SK-N-MC (cell line): ENCODE data around the gene CAPN2.

Experiments
- FOXP2 ChIP-seq: optimal IDR thresholded peaks from 2 replicates; pipeline ENCODE3; 2011; ENCODE audit warnings: mild to moderate bottlenecking, moderate library complexity; ENCODE audit not compliant: insufficient read depth; ENCODE audit errors: extremely low read length, control extremely low read depth
- POLR2AphosphoS5 ChIP-seq: IDR thresholded peaks from 2 replicates; pipeline ENCODE4 v1.6.1; 2012; ENCODE audit warnings: mild to moderate bottlenecking, low read depth, low read length, borderline replicate concordance

DNA sequence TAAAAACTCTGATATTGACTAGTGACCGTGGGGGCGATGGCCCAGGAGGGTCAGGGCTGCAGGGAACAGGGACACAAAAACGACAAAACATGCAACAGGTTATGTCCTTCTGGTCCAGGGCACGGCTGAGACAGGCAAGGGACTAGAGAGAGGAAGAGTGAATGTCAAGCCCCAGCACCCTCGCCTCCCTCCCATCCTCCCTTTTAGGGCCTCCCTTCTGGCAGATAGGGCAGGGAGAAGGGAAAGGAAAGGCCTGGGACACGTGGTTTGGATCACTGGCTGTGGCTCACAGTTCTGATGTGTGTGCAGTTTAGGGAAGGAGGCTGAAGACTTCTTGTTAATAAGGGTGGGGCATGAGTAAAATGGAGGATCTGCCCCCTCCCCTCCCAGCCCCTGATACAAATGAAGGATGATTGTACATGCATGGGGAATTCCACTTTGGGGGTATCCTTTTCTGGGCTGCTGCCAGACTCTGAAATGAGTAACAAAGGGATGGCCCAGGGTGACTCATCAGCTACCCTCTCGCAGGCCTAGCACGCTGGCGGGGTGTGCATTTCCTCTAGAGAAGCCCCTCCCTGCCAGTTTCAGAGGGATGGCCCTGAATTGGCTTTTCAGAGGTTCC, 14.2 kb downstream of the CAPN2 start:
- no peak for TF ChIP-seq POLR2AphosphoS5
- no peak for TF ChIP-seq FOXP2
